Head of caudate nucleus (tissue), 42 donors: ENCODE results near the gene UPP1.
A peak's percentile ranks its signal among the peaks of the same experiment; 100 is the strongest.
"Not testable (repeated sequence)": the region's sequence is repeated elsewhere in the genome, so short reads cannot be mapped to it uniquely, and the experiment has no call there.

Experiments
- DNase-seq, 42 donors: peaks; one replicate each; pipeline versions ENCODE4 v3.0.0 to v3.0.0-alpha.2; 2020 to 2021; ENCODE audit warnings: mixed read lengths in 7 of 42
- intact Hi-C: fragments of 100-400 bp; cut with DNase I; formaldehyde crosslinking; loops from one replicate; pipeline ENCODE4 v1.15.0; 2022

Gene UPP1

GRCh38 chr7:48106906-48107659 is 18.0 kb downstream of the UPP1 start:
- no peak for DNase-seq
- intact Hi-C loops, result loop anchor here (5.0 kb wide), 1 partner anchor 160 kb away; the partner anchor contains the start of gene PKD1L1

- intact Hi-C loops, result loop anchor here (5.0 kb wide), 1 partner anchor 161 kb away; the partner anchor contains the start of gene PKD1L1
- no peak for DNase-seq
Measured at GRCh38 chr7:48107926-48108472, 18.9 kb downstream of the UPP1 start.

GRCh38 chr7:48108959-48109847 is 20.1 kb downstream of the UPP1 start:
- intact Hi-C loops, result loop anchor here (5.0 kb wide), 1 partner anchor 162 kb away; the partner anchor contains the start of gene PKD1L1
- DNase-seq, result no peak

- peak; percentile 31 to 93 (median 86) for DNase-seq
- intact Hi-C loops, result loop anchor here (5.0 kb wide), 1 partner anchor 163 kb away; the partner anchor contains the start of gene PKD1L1
Measured at GRCh38 chr7:48109848-48110663, 21.0 kb downstream of the UPP1 start.

- intact Hi-C loops, result no loop called here
Measured at GRCh38 chr7:48110868-48111267, 21.8 kb downstream of the UPP1 start.

GRCh38 chr7:48111596-48111995 is 22.5 kb downstream of the UPP1 start:
- DNase-seq, result no peak
- intact Hi-C loops, result no loop called here

More at GRCh38 chr7:48110868-48111267, 21.8 kb downstream of the UPP1 start:
- DNase-seq, result no peak

- no peak for DNase-seq
- intact Hi-C loops, result no loop called here
Measured at GRCh38 chr7:48112401-48113165, 23.5 kb downstream of the UPP1 start.

- intact Hi-C loops, result no loop called here
- DNase-seq, result peak in 8 of 42 donors; percentile 21 to 55 (median 35)
Measured at GRCh38 chr7:48113275-48113674, 24.2 kb downstream of the UPP1 start.

- intact Hi-C loops, result no loop called here
- DNase-seq, result no peak
Measured at GRCh38 chr7:48114115-48114514, 25.1 kb downstream of the UPP1 start.

- intact Hi-C loops, result no loop called here
- DNase-seq, result no peak
Measured at GRCh38 chr7:48114589-48114988, 25.5 kb downstream of the UPP1 start.

GRCh38 chr7:48116043-48116442 is 27.0 kb downstream of the UPP1 start:
- intact Hi-C loops, result no loop called here

GRCh38 chr7:48118041-48118440 is 29.0 kb downstream of the UPP1 start:
- intact Hi-C loops, result no loop called here
- peak in 24 of 42 donors; percentile 15 to 83 (median 52) for DNase-seq

More at GRCh38 chr7:48116043-48116442, 27.0 kb downstream of the UPP1 start:
- DNase-seq, result no peak

- intact Hi-C loops, DNase-seq: not testable (repeated sequence)
Measured at GRCh38 chr7:48120536-48120935, 31.5 kb downstream of the UPP1 start.

- intact Hi-C loops, result no loop called here
- no peak for DNase-seq
Measured at GRCh38 chr7:48126037-48126436, 37.0 kb downstream of the UPP1 start.

- DNase-seq, result no peak
- intact Hi-C loops, result no loop called here
Measured at GRCh38 chr7:48130658-48131108, 41.6 kb downstream of the UPP1 start.

- intact Hi-C loops, result no loop called here
Measured at GRCh38 chr7:48132792-48133191, 43.7 kb downstream of the UPP1 start.

GRCh38 chr7:48139459-48139858 is 50.4 kb downstream of the UPP1 start:
- intact Hi-C loops, result no loop called here
- DNase-seq, result no peak

More at GRCh38 chr7:48132792-48133191, 43.7 kb downstream of the UPP1 start:
- DNase-seq, result no peak
